ENCODE data around the gene CHRM5. TPM values are rescaled to one million over a fixed set of nuclear protein-coding genes. Genes with fewer than 3 reads are reported as not detected.
A peak's percentile ranks its signal among the peaks of the same experiment; 100 is the strongest.

CHRM5 gene
- polyA plus RNA-seq, 1 experiment: 0.04 TPM

DNA sequence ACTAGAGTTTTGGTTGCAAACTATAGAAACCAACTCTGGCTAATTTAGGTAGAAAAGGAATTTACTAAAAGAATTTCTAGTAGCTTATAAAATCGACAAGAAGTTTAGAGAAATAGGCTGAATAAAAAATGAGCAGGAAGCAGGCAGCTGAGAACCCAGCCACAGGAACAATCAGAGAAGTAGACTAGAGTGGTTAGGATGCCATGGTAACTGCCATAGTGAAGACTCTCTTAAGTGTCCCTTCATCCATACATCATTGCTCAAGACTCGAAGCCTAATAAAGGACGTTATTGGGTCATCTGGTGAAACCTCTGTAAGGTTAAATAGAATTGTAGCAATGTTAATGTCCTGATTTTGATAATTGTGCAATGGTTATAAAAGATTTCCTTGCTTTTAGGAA lies 57.0 kb downstream of the CHRM5 start:
- CTCF ChIA-PET: no interaction called here

DNA sequence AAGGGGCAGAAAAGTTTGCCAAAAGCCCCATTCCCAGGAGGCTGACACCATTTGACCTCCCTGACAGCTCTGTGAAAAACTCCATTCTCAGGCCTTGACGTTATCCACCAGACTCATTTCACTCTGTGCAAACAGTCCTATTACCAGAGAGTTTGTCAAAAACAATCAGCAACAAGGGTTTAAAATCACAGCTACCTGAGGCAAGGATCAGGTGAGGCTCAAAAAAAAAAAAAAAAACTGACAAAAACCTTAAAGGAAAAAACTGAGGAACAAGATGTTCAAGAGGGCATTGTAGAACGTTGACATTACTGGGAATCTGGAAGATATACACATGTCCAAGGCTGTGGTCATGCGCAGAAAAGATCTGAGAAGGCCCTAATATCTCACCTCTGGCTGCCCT lies 59.3 kb downstream of the CHRM5 start:
- no peak for DNase-seq (ENCODE audit: low read depth)
- ChIA-PET POLR2A (no interaction called here), CTCF (no interaction called here)
- no peaks in the 10 kb centered on the region for H3K27me3 ChIP-seq (ENCODE audit: control insufficient read depth, insufficient read depth, low read length)
- no peak overlapping the region for H3K4me3 ChIP-seq (ENCODE audit: low read depth, low read length)
- H3K36me3 ChIP-seq (ENCODE audit: control insufficient read depth, insufficient read depth, low read length): no peaks in the 10 kb centered on the region
- TF ChIP-seq, protein P1, sequence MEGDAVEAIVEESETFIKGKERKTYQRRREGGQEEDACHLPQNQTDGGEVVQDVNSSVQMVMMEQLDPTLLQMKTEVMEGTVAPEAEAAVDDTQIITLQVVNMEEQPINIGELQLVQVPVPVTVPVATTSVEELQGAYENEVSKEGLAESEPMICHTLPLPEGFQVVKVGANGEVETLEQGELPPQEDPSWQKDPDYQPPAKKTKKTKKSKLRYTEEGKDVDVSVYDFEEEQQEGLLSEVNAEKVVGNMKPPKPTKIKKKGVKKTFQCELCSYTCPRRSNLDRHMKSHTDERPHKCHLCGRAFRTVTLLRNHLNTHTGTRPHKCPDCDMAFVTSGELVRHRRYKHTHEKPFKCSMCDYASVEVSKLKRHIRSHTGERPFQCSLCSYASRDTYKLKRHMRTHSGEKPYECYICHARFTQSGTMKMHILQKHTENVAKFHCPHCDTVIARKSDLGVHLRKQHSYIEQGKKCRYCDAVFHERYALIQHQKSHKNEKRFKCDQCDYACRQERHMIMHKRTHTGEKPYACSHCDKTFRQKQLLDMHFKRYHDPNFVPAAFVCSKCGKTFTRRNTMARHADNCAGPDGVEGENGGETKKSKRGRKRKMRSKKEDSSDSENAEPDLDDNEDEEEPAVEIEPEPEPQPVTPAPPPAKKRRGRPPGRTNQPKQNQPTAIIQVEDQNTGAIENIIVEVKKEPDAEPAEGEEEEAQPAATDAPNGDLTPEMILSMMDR (IDR thresholded peaks at IDR 0.05; ENCODE audit: insufficient read depth, low read depth, low read length): no peak

More for the DNA sequence above, 57.0 kb downstream of the CHRM5 start:
- Histone ChIP-seq H3K27me3 (ENCODE audit: control insufficient read depth, insufficient read depth, low read length) (no peaks in the 10 kb centered on the region), H3K4me3 (ENCODE audit: low read depth, low read length) (no peak overlapping the region), H3K36me3 (ENCODE audit: control insufficient read depth, insufficient read depth, low read length) (no peaks in the 10 kb centered on the region)
- TF ChIP-seq, protein P1 (IDR thresholded peaks at IDR 0.05; ENCODE audit: insufficient read depth, low read depth, low read length): no peak
- no peak for DNase-seq (ENCODE audit: low read depth)
- POLR2A ChIA-PET: no interaction called here

DNA sequence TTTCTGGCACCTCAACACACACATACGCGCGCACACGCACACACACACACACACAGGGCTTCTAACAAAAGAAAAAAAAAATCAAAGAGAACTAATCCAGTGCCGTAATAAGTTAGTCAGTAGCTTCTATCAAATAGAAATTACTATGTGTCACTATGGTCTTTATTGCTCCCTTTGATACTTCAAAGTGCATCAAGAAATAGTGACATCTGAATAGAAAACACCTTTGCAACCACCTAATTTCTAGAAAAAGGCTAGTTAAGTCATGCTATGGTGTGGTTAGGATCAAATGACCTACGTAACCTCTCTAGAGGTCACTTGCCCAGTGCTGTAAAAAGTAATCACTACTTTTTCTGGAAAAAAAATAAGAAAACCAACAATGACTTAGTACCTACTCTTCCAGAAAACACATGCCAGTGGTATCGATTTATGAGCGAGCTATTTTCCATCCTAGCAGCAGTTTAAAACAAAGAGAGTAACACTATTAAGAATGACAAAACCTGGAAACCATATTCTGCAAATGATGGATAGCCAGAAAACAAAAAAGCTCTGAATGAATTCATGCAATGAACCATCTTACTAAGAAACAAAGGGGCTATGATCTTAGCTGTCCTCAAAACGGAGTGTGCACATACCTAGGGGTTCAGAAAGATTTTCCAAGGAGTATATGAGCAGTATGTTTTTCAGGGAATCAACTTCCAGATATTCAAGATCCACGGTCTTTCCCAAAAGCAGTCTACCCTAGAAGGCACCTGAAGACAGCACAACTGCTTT lies 63.9 kb downstream of the CHRM5 start:
- ChIA-PET POLR2A (no interaction called here), CTCF (no interaction called here)
- Histone ChIP-seq H3K27me3 (ENCODE audit: control insufficient read depth, insufficient read depth, low read length) (no peaks in the 10 kb centered on the region), H3K4me3 (ENCODE audit: low read depth, low read length) (no peak overlapping the region), H3K36me3 (ENCODE audit: control insufficient read depth, insufficient read depth, low read length) (no peaks in the 10 kb centered on the region)
- TF ChIP-seq, protein P1 (IDR thresholded peaks at IDR 0.05; ENCODE audit: insufficient read depth, low read depth, low read length): no peak
- no peak for DNase-seq (ENCODE audit: low read depth)

DNA sequence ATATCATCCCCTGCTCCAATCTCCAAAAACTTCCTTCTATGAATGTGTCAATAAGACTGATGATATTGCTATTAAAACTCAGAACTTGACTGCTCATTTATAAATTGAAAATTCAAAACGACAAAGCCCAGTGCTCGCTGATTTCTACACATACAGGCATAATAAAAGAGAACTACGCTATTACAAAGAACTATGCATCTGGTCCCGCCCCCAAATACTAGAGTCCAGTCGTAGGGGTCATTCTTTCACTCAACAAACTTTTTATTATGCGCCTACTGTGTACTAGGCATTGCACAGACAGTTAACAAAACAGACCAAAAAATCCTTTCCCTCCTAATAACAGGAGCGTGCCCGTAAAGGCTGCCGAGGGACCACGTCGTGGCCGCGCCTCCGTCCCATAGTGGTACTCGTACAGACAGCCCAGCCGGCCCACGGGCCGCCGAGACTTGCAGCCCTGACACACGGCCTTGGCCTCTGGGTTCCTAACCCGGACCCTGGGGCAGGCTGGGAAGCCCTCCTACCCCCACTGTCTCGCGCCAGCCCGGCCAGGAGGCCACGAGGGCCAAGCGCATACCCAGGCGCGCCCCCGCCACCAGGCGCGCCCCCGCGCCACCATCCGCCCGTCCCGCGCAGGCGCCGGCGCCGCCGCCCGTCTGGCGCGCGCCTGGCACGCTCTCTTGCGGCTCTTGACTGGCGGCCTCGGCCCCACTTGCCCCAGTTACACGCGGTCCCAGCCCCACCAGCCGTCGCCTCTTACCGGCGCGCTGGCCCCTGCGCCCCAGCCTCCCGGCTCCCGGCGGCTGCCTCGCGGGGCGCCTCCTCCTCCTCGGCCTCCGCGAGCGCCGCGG lies 70.0 kb downstream of the CHRM5 start:
- Histone ChIP-seq H3K36me3 (ENCODE audit: control insufficient read depth, insufficient read depth, low read length) (no peaks in the 10 kb centered on the region), H3K27me3 (ENCODE audit: control insufficient read depth, insufficient read depth, low read length) (no peaks in the 10 kb centered on the region), H3K4me3 (ENCODE audit: low read depth, low read length) (peak overlapping the region; percentile 91)
- POLR2A ChIA-PET: interaction anchor here (0.6 kb wide), 1 partner anchor 11 kb away, joined by 4 read pairs; no protein-coding TSS in a partner anchor
- no peak for DNase-seq (ENCODE audit: low read depth)
- TF ChIP-seq, protein P1 (IDR thresholded peaks at IDR 0.05; ENCODE audit: insufficient read depth, low read depth, low read length): no peak
- CTCF ChIA-PET: no interaction called here

All from BJ (cell line).